ENCODE data around the gene DENND1A.

GRCh38 chr9:123742009-123742767 is 187.7 kb downstream of the DENND1A start:
- no peak for TF ChIP-seq POLR2A (IDR thresholded peaks at IDR 0.05; ENCODE audit: low read length)
- no peak for TF ChIP-seq RAD21 (conservative IDR thresholded peaks at IDR 0.05 in 1 of 2, IDR thresholded peaks at IDR 0.05 in 1 of 2)
- no peak for TF ChIP-seq CTCF (IDR thresholded peaks at IDR 0.05)
